Measurements from ENCODE around the gene SLC22A6. TPM values are rescaled to one million over a fixed set of nuclear protein-coding genes. Genes with fewer than 3 reads are reported as not detected.
"Not testable (repeated sequence)": the region's sequence is repeated elsewhere in the genome, so short reads cannot be mapped to it uniquely, and the experiment has no call there.

The SLC22A6 gene
- total RNA-seq, 2 donors from 2014 or later: not detected

DNA sequence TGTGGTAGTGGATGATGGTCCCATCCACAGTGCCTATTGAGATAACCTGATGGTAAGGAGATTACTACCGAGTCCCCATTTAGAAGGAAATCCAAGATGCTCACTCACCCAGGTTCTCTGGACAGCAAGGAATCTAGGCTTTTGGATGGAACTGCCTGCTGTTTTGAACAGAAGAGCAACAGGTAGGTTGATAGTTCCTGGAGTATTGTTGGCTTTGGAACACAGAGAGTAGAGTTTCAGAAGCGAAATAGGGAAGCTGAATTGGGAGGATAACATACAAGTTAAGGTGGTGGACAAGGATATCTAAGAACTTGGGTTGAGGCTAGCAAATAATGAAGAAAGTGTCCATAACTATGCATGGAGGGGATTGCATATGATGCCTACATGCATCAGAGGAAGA lies 27.6 kb downstream of the SLC22A6 start:
- Histone ChIP-seq H3K9me3 (no peaks in the 10 kb centered on the region), H3K27me3 (replicated peaks; ENCODE audit: insufficient read depth) (no peaks in the 10 kb centered on the region), H3K4me3 (no peak overlapping the region), H3K4me1 (replicated peaks) (peaks cover 4% of the 10 kb centered on the region), H3K27ac (no peak overlapping the region), H3K36me3 (no peaks in the 10 kb centered on the region)
- TF ChIP-seq, protein P1, sequence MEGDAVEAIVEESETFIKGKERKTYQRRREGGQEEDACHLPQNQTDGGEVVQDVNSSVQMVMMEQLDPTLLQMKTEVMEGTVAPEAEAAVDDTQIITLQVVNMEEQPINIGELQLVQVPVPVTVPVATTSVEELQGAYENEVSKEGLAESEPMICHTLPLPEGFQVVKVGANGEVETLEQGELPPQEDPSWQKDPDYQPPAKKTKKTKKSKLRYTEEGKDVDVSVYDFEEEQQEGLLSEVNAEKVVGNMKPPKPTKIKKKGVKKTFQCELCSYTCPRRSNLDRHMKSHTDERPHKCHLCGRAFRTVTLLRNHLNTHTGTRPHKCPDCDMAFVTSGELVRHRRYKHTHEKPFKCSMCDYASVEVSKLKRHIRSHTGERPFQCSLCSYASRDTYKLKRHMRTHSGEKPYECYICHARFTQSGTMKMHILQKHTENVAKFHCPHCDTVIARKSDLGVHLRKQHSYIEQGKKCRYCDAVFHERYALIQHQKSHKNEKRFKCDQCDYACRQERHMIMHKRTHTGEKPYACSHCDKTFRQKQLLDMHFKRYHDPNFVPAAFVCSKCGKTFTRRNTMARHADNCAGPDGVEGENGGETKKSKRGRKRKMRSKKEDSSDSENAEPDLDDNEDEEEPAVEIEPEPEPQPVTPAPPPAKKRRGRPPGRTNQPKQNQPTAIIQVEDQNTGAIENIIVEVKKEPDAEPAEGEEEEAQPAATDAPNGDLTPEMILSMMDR (IDR thresholded peaks at IDR 0.05): no peak
- TF ChIP-seq POLR2A (IDR thresholded peaks at IDR 0.05) (no peak), POLR2AphosphoS5 (IDR thresholded peaks at IDR 0.05) (no peak)
- WGBS: 92% methylated on average over 2 of the region's 2 CpGs
- no peak for DNase-seq (ENCODE audit: low spot score)
- intact Hi-C loops (cut with DNase I): no loop called here

DNA sequence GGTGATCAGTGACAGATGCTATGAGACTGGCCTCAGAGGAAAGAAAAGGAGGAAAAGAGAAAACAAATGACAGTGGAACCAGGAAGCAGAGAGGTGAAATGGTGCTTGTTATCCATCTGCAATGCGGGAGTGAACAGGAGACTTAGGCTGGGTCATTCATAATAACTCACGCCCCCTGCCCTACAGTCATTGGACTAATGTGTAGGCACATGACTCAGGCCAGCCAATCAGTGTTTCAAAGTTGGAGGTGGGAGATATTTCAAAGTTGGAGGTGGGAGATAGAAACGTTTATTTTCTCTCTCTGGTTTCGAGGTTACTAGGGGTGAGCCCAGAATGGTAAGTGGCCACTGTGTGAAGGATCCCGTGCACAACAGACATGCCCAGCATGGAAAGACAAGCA lies 30.3 kb downstream of the SLC22A6 start:
- no peak for TF ChIP-seq POLR2AphosphoS5 (IDR thresholded peaks at IDR 0.05)
- no peak for TF ChIP-seq POLR2A (IDR thresholded peaks at IDR 0.05)
- TF ChIP-seq, protein P1 (IDR thresholded peaks at IDR 0.05): no peak
- H3K27me3 ChIP-seq (replicated peaks; ENCODE audit: insufficient read depth): no peaks in the 10 kb centered on the region
- no peaks in the 10 kb centered on the region for H3K36me3 ChIP-seq
- H3K27ac ChIP-seq: no peak overlapping the region
- 77% methylated on average over 5 of the region's 5 CpGs for WGBS
- peaks cover 4% of the 10 kb centered on the region for H3K4me1 ChIP-seq (replicated peaks)
- no peak for DNase-seq (ENCODE audit: low spot score)
- no peaks in the 10 kb centered on the region for H3K9me3 ChIP-seq
- intact Hi-C loops (cut with DNase I): no loop called here
- H3K4me3 ChIP-seq: no peak overlapping the region

DNA sequence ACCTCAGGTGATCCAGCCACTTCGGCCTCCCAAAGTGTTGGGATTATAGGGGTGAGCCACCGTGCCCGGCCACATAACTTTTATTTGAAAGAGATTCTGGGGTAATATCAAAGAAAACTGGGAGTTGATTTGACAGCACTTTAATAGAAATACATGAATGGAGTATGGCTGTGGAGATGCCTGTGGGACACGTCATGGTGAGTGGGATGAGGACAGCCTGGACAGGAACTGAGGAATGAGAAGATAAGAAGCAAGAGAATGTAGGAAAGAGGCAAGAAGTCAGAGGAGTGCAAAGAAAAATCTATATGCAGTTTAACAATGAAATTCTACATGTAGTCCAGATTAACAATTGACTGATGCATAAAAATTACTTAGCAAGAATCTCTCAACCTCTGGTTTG lies 31.0 kb downstream of the SLC22A6 start:
- Histone ChIP-seq H3K27me3 (replicated peaks; ENCODE audit: insufficient read depth) (no peaks in the 10 kb centered on the region), H3K4me1 (replicated peaks) (no peaks in the 10 kb centered on the region), H3K36me3 (no peaks in the 10 kb centered on the region), H3K27ac (no peak overlapping the region), H3K9me3 (no peaks in the 10 kb centered on the region), H3K4me3 (no peak overlapping the region)
- WGBS: 90% methylated on average over 4 of the region's 4 CpGs
- TF ChIP-seq, protein P1 (IDR thresholded peaks at IDR 0.05): no peak
- TF ChIP-seq POLR2A (IDR thresholded peaks at IDR 0.05) (no peak), POLR2AphosphoS5 (IDR thresholded peaks at IDR 0.05) (no peak)
- intact Hi-C loops (cut with DNase I): no loop called here
- DNase-seq (ENCODE audit: low spot score): no peak

DNA sequence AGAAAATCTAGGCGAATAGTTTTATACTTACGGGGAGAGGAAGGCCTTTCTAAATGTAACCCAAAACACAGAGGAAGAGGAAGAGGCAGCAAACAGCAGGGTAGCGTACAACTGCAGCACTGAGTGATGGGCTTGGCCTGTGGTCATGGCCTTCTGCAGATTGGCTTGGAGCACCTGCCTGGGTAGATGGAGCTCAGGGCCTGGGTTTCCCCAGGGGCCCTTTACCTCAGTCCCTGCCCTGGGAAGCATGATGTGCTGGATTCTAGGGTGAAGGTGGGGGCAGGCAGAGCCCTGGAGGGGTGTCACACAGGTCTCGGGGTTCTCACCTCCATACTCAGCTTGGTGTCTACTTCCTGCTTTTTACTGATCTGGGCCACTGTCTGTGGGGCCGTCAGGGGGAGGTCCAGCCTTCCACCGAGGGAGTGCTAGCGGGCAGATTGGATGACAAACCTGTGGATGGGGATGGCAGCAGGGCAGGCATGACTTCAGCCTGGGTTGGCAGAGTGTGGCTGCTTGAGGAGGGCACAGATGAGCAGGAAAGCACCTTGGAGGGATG lies 35.9 kb downstream of the SLC22A6 start:
- intact Hi-C loops (cut with DNase I): no loop called here
- H3K9me3 ChIP-seq: no peaks in the 10 kb centered on the region
- no peaks in the 10 kb centered on the region for H3K27me3 ChIP-seq (replicated peaks; ENCODE audit: insufficient read depth)
- TF ChIP-seq, protein P1 (IDR thresholded peaks at IDR 0.05): no peak
- TF ChIP-seq POLR2AphosphoS5 (IDR thresholded peaks at IDR 0.05) (no peak), POLR2A (IDR thresholded peaks at IDR 0.05) (no peak)
- H3K36me3 ChIP-seq: no peaks in the 10 kb centered on the region
- DNase-seq (ENCODE audit: low spot score): no peak
- no peaks in the 10 kb centered on the region for H3K4me1 ChIP-seq (replicated peaks)
- 72% methylated on average over 7 of the region's 7 CpGs for WGBS
- H3K4me3 ChIP-seq: no peak overlapping the region
- H3K27ac ChIP-seq: no peak overlapping the region

DNA sequence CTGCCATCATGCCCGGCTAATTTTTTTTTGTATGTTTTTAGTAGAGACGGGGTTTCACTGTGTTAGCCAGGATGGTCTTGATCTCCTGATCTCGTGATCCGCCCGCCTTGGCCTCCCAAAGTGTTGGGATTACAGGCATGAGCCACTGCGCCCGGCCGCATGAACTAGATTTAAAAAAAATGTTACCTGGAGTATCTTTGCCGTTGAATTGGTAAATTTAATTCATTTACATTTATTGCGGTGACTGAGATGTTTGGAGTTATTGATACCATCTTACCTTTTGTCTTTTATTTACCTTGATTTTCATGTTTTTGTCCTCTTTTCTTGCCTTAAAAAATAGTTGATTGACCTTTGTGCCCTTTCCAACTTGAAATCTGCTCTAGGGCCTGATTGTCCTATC lies 39.2 kb downstream of the SLC22A6 start:
- H3K9me3 ChIP-seq; H3K4me1 ChIP-seq (replicated peaks); intact Hi-C loops (cut with DNase I); H3K27ac ChIP-seq; DNase-seq (ENCODE audit: low spot score); H3K27me3 ChIP-seq (replicated peaks; ENCODE audit: insufficient read depth); H3K36me3 ChIP-seq; H3K4me3 ChIP-seq: not testable (repeated sequence)
- WGBS: 94% methylated on average over 10 of the region's 10 CpGs

DNA sequence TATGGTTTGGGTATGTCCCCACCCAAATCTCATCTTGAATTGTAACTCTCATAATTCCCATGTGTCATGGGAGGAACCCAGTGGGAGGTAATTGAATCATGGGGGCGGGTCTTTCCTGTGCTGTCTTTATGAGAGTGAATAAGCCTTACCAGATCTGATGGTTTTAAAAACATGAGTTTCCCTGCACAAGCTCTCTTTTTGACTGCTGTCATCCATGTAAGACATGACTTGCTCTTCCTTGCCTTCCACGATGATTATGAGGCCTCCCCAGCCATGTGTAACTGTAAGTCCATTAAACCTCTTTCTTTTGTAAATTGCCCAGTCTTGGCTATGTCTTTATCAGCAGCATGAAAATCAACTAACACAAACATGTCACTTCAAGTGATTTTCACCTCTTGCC lies 47.2 kb downstream of the SLC22A6 start:
- peak overlapping the region in 1 of 2 donors; percentile 18 for H3K27ac ChIP-seq
- 89% methylated on average over 2 of the region's 2 CpGs for WGBS
- H3K4me3 ChIP-seq; DNase-seq (ENCODE audit: low spot score); intact Hi-C loops (cut with DNase I); H3K9me3 ChIP-seq; H3K27me3 ChIP-seq (replicated peaks; ENCODE audit: insufficient read depth); H3K4me1 ChIP-seq (replicated peaks); H3K36me3 ChIP-seq: not testable (repeated sequence)

All from prostate gland (tissue), 2 donors.